GM12878 (cell line): ENCODE measurements around the gene ZNRF3. TPM values are rescaled to one million over a fixed set of nuclear protein-coding genes. Genes with fewer than 3 reads are reported as not detected.

Experiments used
- ATAC-seq: fragments of 200-7000 bp; cut with Tn5 transposase; 3 replicates; pipeline ENCODE4 v1.9.1; 2020; ENCODE audit warnings: mild to moderate bottlenecking, moderate library complexity
- BruUV-seq: library from RNA; stranded (reverse); fragments of 400-500 nt; replicated peaks from 2 replicates; lab custom pipeline; 2021; lab: Mats Ljungman, UMichigan
- CTCF ChIA-PET: fragments of 300-600 bp; sonication (Branson Sonifier 250); formaldehyde crosslinking; extraction: SDS; loops from one replicate; lab custom pipeline; 2021; ENCODE audit warnings: inconsistent platforms; lab: Yijun Ruan, JAX
- POLR2A ChIA-PET: fragments of 350-600 bp; formaldehyde crosslinking; extraction: SDS; loops from one replicate; lab custom pipeline; 2021; ENCODE audit warnings: inconsistent platforms; lab: Charles Lee
- RAD21 ChIA-PET: fragments of 300-600 bp; sonication (Branson Sonifier 250); formaldehyde crosslinking; loops from one replicate; lab custom pipeline; 2023; ENCODE audit warnings: antibody characterized with exemption; ENCODE audit not compliant: unreplicated experiment; lab: Charles Lee
- SMC1A ChIA-PET: fragments of 300-600 bp; sonication (Branson Sonifier 250); formaldehyde crosslinking; loops from one replicate; lab custom pipeline; 2023; ENCODE audit not compliant: unreplicated experiment, uncharacterized antibody; lab: Charles Lee
- DNase-seq: peaks from one replicate; pipeline ENCODE4 v3.0.0-alpha.2; 2011; ENCODE audit warnings: low read depth, low spot score
- FAIRE-seq: peaks from 3 replicates; lab custom pipeline; 2011; peaks lifted over from hg19 to GRCh38; lab: Jason Lieb, UNC
- H2AFZ ChIP-seq: 2 replicates; pipeline ENCODE4 v1.6.0; 2011; ENCODE audit warnings: low read depth, low read length, control low read depth; ENCODE audit not compliant: control insufficient read depth
- H3K27ac ChIP-seq: 2 replicates; pipeline ENCODE4 v1.5.1; 2011; ENCODE audit warnings: control low read depth; ENCODE audit not compliant: control insufficient read depth, insufficient read depth
- H3K27me3 ChIP-seq, 2 experiments: replicated peaks in 1 of 2; 2 replicates each; pipeline versions ENCODE4 v1.6.0 to v1.6.1; 2011; ENCODE audit warnings: low read length in 1 of 2; ENCODE audit not compliant: control insufficient read depth in 2 of 2, insufficient read depth in 2 of 2
- H3K36me3 ChIP-seq, 2 experiments: 2 replicates each; pipeline ENCODE4 v1.5.1; 2011; ENCODE audit warnings: low read length in 1 of 2; ENCODE audit not compliant: control insufficient read depth in 2 of 2, insufficient read depth in 2 of 2
- H3K4me1 ChIP-seq: 2 replicates; pipeline ENCODE4 v1.6.1; 2011; ENCODE audit warnings: mild to moderate bottlenecking, low read length, moderate library complexity, mixed read lengths; ENCODE audit not compliant: control insufficient read depth, insufficient read depth
- H3K4me2 ChIP-seq: 2 replicates; pipeline ENCODE4 v1.6.0; 2011; ENCODE audit warnings: control low read depth; ENCODE audit not compliant: control insufficient read depth, insufficient read depth
- H3K4me3 ChIP-seq: fragments of 200-600 bp; sonication (generic); 2 replicates; pipeline ENCODE4 v1.5.1; 2016
- H3K79me2 ChIP-seq: 2 replicates; pipeline ENCODE4 v1.6.0; 2011; ENCODE audit warnings: low read length; ENCODE audit not compliant: control insufficient read depth, insufficient read depth
- H3K9ac ChIP-seq: 2 replicates; pipeline ENCODE4 v1.8.0; 2011; ENCODE audit warnings: low read length, control low read depth, mixed read lengths; ENCODE audit not compliant: control insufficient read depth, insufficient read depth
- H3K9me3 ChIP-seq: replicated peaks from 3 replicates; pipeline ENCODE4 v1.5.1; 2011; ENCODE audit warnings: mild to moderate bottlenecking, low read length; ENCODE audit not compliant: control insufficient read depth, insufficient read depth
- H4K20me1 ChIP-seq: 2 replicates; pipeline ENCODE4 v1.6.0; 2011; ENCODE audit not compliant: control insufficient read depth, insufficient read depth
- BHLHE40 ChIP-seq, 2 experiments: fragments of 450-650 bp in 1 of 2; IDR thresholded peaks; 2 replicates each; pipeline ENCODE4 v1.6.1; 2011 to 2017; ENCODE audit warnings: low read depth in 2 of 2, borderline replicate concordance in 1 of 2, improper control_type of control experiment in 1 of 2, low read length in 1 of 2, mild to moderate bottlenecking in 1 of 2
- BMI1 ChIP-seq: fragments of 450-650 bp; IDR thresholded peaks from 2 replicates; pipeline ENCODE4 v1.6.1; 2016; ENCODE audit warnings: mild to moderate bottlenecking, moderate library complexity, borderline replicate concordance
- IRF3 ChIP-seq: fragments of 450-650 bp; IDR thresholded peaks from 2 replicates; pipeline ENCODE4 v1.6.1; 2014; ENCODE audit warnings: mild to moderate bottlenecking
- SIN3A ChIP-seq: IDR thresholded peaks from 2 replicates; pipeline ENCODE4 v1.6.1; 2012; ENCODE audit warnings: low read depth, low read length, improper control_type of control experiment
- TBL1XR1 ChIP-seq: IDR thresholded peaks from 2 replicates; pipeline ENCODE4 v1.6.1; 2012; ENCODE audit warnings: low read depth, low read length, improper control_type of control experiment
- WRNIP1 ChIP-seq: IDR thresholded peaks from 2 replicates; pipeline ENCODE4 v1.6.1; 2011; ENCODE audit warnings: low read depth, low read length, improper control_type of control experiment, borderline replicate concordance
- ZNF207 ChIP-seq: fragments of 450-650 bp; IDR thresholded peaks from 2 replicates; pipeline ENCODE4 v1.6.1; 2014; ENCODE audit warnings: antibody characterized with exemption, mild to moderate bottlenecking, borderline replicate concordance
- ZNF274 ChIP-seq: IDR thresholded peaks from one replicate; pipeline ENCODE4 v1.8.0; 2011; ENCODE audit not compliant: insufficient read length, insufficient read depth
- ZNF384 ChIP-seq: IDR thresholded peaks from 2 replicates; pipeline ENCODE4 v1.6.1; 2012; ENCODE audit warnings: low read depth, mild to moderate bottlenecking, low read length, improper control_type of control experiment, borderline replicate concordance
- ZZZ3 ChIP-seq: IDR thresholded peaks from 2 replicates; pipeline ENCODE4 v1.6.1; 2011; ENCODE audit warnings: low read depth; ENCODE audit not compliant: control insufficient read depth, insufficient read length
- WGBS: methylation state at CpG from one replicate; pipeline ENCODE4 v1.1.6; 2016; ENCODE audit warnings: low lambda C conversion rate; ENCODE audit not compliant: insufficient replicate concordance, insufficient coverage; ENCODE audit errors: missing lambda C conversion rate; 5-methylcytosine and 5-hydroxymethylcytosine counted together
- in situ Hi-C: fragments of 300-500 bp; cut with MboI; formaldehyde crosslinking; loops from 9 replicates; pipeline ENCODE4 v1.14.3; 2018; ENCODE audit warnings: mixed read lengths
- intact Hi-C: fragments of 100-400 bp; cut with micrococcal nuclease; formaldehyde crosslinking; loops from one replicate; pipeline ENCODE4 v1.14.2; 2022; ENCODE audit not compliant: unreplicated experiment
- polyA plus RNA-seq, 11 experiments: library from polyadenylated mRNA; depleted of rRNA in 4 of 11; unstranded in 6 of 11; stranded (reverse) in 5 of 11; fragments of >200 nt; fragmentation: Nextera tagmentation in 4 of 11; fragmentation: Illumina TruSeq in 1 of 11; extraction: Ambion mirVana in 4 of 11; extraction: Trizol in 1 of 11; gene quantifications; 1 replicate in 1 of 11; 2 replicates in 10 of 11; pipeline versions ENCODE4 v1.2.1 to v1.2.3, GENCODE V29; 2011 to 2016; ENCODE audit warnings: inconsistent platforms in 2 of 11, missing spikeins in 2 of 11, low read depth in 1 of 11
- total RNA-seq, 4 experiments: library from RNA; depleted of rRNA in 3 of 4; stranded (reverse); fragments of >200 nt in 3 of 4; fragmentation: Illumina TruSeq in 1 of 4; extraction: Trizol in 1 of 4; gene quantifications; 2 replicates each; pipeline versions ENCODE4 v1.2.1 to v1.2.3, GENCODE V29; 2013 to 2021

ZNRF3 gene
- total and polyA plus RNA-seq, 10 of the 15 experiments (the other 5 are each of a cell fraction or from before 2014, with no cell fraction given): 0.05 to 2.4 (median 0.46) TPM

GRCh38 chr22:29083933-29084591 is 200.7 kb downstream of the ZNRF3 start (continued):
- peak in 1 of 2 experiments; percentile 37; a peak in 1 of 4 replicates for TF ChIP-seq BHLHE40 (IDR thresholded peaks at IDR 0.05; ENCODE audit: borderline replicate concordance in 1 of 2, low read depth in 2 of 2, low read length in 1 of 2)
- no peak for TF ChIP-seq IRF3
- TF ChIP-seq BMI1: no peak

DNA sequence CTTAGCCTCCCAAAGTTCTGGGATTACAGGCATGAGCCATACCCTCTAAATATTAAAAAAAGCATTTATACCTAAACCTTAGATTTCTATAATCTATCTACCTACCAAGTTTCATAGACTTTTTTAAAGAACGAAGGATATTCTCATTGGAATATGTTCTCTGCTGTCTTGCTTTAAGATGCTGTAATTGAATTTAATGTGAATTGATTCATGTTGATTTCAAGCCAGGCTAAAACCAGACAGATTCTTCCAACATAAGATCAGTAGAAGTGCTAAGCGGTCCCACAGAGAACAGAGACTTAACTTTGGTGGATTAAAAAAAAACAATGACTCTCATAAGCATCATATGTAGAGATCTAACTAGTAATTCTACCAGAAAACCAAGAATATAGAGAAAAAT is 203.6 kb downstream of the ZNRF3 start:
- RAD21 ChIA-PET: interaction anchor here (1.0 kb wide), 1 partner anchor 14 kb away, joined by 3 read pairs; the partner anchor contains the start of gene KREMEN1
- WGBS: 2% methylated on average over 2 of the region's 2 CpGs
- Histone ChIP-seq H3K36me3 (no peaks in the 10 kb centered on the region), H3K4me2 (no peak overlapping the region), H3K9ac (no peak overlapping the region), H3K27ac (no peak overlapping the region), H3K4me1 (0 out of 2 replicates have a peak, but pooled peaks cover 3% of the 10 kb centered on the region), H3K4me3 (no peak overlapping the region), H2AFZ (no peak overlapping the region), H4K20me1 (no peaks in the 10 kb centered on the region), H3K27me3 (no peaks in the 10 kb centered on the region), H3K9me3 (no peaks in the 10 kb centered on the region), H3K79me2 (no peaks in the 10 kb centered on the region)
- no peak for TF ChIP-seq ZNF207
- TF ChIP-seq ZZZ3: no peak
- no peak for TF ChIP-seq ZNF274
- TF ChIP-seq WRNIP1: no peak
- no peak for TF ChIP-seq TBL1XR1
- no peak for TF ChIP-seq ZNF384
- no peak for TF ChIP-seq SIN3A
- no peak for DNase-seq
- in situ Hi-C loops (no loop called here), intact Hi-C loops (no loop called here)
- no peak for FAIRE-seq
- ATAC-seq: no peak
- BruUV-seq: no TSS peak
- SMC1A ChIA-PET: interaction anchor here (1.0 kb wide), 1 partner anchor 25 kb away, joined by 3 read pairs; no protein-coding TSS in a partner anchor
- CTCF ChIA-PET: no interaction called here
- POLR2A ChIA-PET: no interaction called here
